Lower leg skin (tissue), 4 donors: ENCODE results near the gene SFXN2. TPM values are rescaled to one million over a fixed set of nuclear protein-coding genes. Genes with fewer than 3 reads are reported as not detected.
A peak's percentile ranks its signal among the peaks of the same experiment; 100 is the strongest.
"Not testable (repeated sequence)": the region's sequence is repeated elsewhere in the genome, so short reads cannot be mapped to it uniquely, and the experiment has no call there.

ENCODE experiments used
- DNase-seq, 2 donors: peaks; one replicate each; pipeline ENCODE4 v3.0.0-alpha.2; 2019; ENCODE audit warnings: low spot score in 2 of 2
- H3K4me3 ChIP-seq: fragments of 200-600 bp; sonication (generic); 2 replicates; pipeline ENCODE4 v1.5.1; 2017; ENCODE audit warnings: mild to moderate bottlenecking, low read depth; ENCODE audit not compliant: poor library complexity, severe bottlenecking
- POLR2A ChIP-seq, 2 donors: fragments of 450-650 bp; IDR thresholded peaks; one replicate each; pipeline ENCODE4 v1.6.1; 2016 to 2017; ENCODE audit warnings: antibody characterized with exemption in 2 of 2, mild to moderate bottlenecking in 1 of 2, moderate library complexity in 1 of 2
- WGBS, 2 donors: methylation state at CpG; one replicate each; pipeline ENCODE4 v1.1.5; 2018; 5-methylcytosine and 5-hydroxymethylcytosine counted together
- intact Hi-C: fragments of 100-400 bp; cut with DNase I; formaldehyde crosslinking; loops from one replicate; pipeline ENCODE4 v1.15.0; 2023; ENCODE audit warnings: low total_unique reads
- total RNA-seq, 4 donors: library from RNA; depleted of rRNA; stranded (reverse); fragments of >200 nt; gene quantifications; one replicate each; pipeline ENCODE4 v1.1.0, GENCODE V29; 2016
- TF ChIP-seq, protein P1 (sequence below), 3 donors: fragments of 450-650 bp; IDR thresholded peaks; one replicate each; pipeline ENCODE4 v1.5.1; 2016; ENCODE audit warnings: antibody characterized with exemption in 3 of 3, mild to moderate bottlenecking in 3 of 3, moderate library complexity in 2 of 3

Gene SFXN2
- total RNA-seq, 4 donors from 2014 or later: 0.46 to 4.7 (median 1.1) TPM

DNA sequence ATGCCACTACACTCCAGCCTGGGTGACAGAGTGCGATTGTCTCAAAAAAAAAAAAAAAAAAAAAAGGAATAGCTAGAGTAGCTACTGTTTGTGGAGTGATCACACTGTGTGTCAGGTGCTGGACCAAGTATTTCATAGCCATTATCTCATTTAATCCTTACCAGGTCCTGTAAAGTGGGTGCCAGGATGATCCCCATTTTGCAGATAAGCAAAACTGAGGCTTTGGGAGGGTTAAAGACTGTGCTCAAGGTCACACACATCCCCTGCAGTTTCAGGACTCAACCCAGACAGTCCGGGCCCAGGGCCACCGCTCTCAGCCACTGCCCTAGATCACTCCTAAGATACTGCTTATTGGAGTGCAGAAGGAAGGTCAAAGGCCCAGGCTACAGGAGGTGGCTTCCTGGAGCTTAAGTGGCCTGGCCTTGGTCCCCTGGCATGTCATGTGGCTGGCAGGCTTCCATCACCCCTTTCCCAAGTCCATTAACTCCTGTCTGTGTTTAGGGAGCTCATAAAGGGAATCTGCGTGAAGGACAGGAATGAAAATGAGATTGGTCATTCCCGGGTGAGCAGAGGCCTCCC lies 16.9 kb downstream of the SFXN2 start:
- H3K4me3 ChIP-seq: no peak overlapping the region

DNA sequence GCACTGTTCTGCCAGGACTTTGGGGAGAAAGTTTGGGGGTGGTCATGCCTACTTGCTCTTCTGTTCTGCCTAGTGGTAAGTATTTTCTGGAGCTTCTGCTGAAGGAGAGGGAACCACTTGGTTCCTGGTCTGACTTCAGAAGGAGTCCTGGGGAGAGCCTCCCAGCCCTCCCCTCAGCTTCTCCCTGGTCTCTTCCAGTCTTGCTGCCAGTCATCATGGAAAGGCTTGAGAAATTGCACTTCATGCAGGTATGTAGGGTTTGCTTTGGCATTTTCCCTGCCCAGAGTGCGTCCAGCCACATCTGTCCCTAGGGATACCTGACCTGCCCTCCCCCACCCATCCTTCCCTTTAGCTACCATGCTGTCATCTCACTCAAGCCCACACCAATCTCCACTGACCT lies 18.2 kb downstream of the SFXN2 start:
- H3K4me3 ChIP-seq: no peak overlapping the region
- no peak for DNase-seq
- intact Hi-C loops: no loop called here
- TF ChIP-seq, protein P1, sequence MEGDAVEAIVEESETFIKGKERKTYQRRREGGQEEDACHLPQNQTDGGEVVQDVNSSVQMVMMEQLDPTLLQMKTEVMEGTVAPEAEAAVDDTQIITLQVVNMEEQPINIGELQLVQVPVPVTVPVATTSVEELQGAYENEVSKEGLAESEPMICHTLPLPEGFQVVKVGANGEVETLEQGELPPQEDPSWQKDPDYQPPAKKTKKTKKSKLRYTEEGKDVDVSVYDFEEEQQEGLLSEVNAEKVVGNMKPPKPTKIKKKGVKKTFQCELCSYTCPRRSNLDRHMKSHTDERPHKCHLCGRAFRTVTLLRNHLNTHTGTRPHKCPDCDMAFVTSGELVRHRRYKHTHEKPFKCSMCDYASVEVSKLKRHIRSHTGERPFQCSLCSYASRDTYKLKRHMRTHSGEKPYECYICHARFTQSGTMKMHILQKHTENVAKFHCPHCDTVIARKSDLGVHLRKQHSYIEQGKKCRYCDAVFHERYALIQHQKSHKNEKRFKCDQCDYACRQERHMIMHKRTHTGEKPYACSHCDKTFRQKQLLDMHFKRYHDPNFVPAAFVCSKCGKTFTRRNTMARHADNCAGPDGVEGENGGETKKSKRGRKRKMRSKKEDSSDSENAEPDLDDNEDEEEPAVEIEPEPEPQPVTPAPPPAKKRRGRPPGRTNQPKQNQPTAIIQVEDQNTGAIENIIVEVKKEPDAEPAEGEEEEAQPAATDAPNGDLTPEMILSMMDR (IDR thresholded peaks at IDR 0.05): no peak
- no peak for TF ChIP-seq POLR2A (IDR thresholded peaks at IDR 0.05)
- WGBS, 2 donors: 67 to 93% methylated on average over 1 of the region's 1 CpG

More for the DNA sequence above, 16.9 kb downstream of the SFXN2 start:
- TF ChIP-seq, protein P1 (IDR thresholded peaks at IDR 0.05): no peak
- TF ChIP-seq POLR2A (IDR thresholded peaks at IDR 0.05): no peak
- DNase-seq: no peak
- intact Hi-C loops: no loop called here
- WGBS, 2 donors: 77 to 85% methylated on average over 5 of the region's 5 CpGs

DNA sequence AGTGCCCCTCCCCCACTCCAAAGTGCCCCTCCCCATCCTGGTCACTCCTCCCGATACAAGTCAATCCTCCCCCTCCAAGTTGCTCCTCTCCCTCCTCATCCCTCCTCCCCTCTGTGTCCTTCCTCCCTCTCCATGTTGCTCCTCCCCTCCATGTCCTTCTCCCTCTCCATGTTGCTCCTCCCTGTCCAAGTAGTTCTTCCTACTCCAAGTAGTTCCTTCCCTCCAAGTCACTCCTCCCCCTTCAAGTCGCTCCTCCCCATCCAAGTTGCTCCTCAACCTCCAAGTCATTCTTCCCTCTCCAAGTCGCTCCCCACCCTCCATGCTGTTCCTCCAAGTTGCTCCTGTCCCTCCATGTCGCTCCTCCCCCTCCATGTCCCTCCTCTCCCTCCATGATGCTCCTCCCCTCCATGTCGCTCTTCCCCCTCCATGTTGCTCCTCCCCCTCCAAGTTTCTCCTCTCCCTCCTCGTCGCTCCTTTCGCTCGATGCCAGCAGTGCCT lies 20.7 kb downstream of the SFXN2 start:
- intact Hi-C loops: no loop called here
- no peak overlapping the region for H3K4me3 ChIP-seq
- peak in 1 of 2 donors; percentile 40 for DNase-seq
- WGBS, 2 donors: 70 to 71% methylated on average over 9 of the region's 9 CpGs
- no peak for TF ChIP-seq POLR2A (IDR thresholded peaks at IDR 0.05)
- TF ChIP-seq, protein P1 (IDR thresholded peaks at IDR 0.05): no peak

DNA sequence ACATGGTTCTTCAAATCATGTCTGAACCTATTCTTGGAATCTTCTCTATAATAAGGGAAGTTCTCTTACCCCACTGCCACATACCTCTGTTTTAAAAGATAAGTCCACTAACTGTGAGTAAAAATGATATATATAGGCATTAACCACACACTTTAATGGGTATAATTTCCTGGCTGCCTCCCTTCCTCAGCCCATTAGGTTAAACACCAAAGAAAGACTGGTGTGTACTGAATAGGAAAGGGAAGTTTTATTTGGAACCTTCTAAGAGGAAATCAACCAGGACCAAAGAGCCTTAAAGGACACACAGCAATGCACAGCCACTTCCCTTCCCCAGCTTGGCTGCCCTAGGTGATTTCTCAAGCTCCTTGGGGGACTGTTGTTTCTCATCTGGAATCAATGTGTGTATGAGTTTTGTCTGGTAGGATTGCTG lies 24.3 kb downstream of the SFXN2 start:
- DNase-seq: no peak
- intact Hi-C loops: no loop called here
- no peak overlapping the region for H3K4me3 ChIP-seq
- TF ChIP-seq, protein P1 (IDR thresholded peaks at IDR 0.05): no peak
- no peak for TF ChIP-seq POLR2A (IDR thresholded peaks at IDR 0.05)

DNA sequence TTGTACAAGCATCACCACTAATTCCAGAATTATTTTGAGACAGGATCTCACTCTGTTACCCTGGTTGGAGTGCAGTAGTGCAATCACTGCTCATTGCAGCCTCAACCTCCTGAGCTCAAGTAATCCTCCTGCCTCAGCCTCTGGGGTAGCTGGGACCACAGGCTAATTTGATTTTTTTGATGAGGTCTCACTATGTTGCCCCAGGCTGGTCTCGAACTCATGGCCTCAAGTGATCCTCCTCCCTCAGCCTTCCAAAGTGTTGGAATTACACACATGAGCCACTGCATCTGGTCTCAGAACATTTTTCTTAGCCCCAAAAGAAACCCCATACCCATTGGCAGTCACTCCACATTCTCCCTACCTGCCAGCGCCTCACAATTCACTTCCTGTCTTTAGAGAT lies 25.8 kb downstream of the SFXN2 start:
- H3K4me3 ChIP-seq: no peak overlapping the region
- TF ChIP-seq, protein P1 (IDR thresholded peaks at IDR 0.05): no peak
- TF ChIP-seq POLR2A (IDR thresholded peaks at IDR 0.05): no peak
- intact Hi-C loops: no loop called here
- WGBS, 2 donors: 81% methylated on average over 2 of the region's 2 CpGs
- DNase-seq: no peak

DNA sequence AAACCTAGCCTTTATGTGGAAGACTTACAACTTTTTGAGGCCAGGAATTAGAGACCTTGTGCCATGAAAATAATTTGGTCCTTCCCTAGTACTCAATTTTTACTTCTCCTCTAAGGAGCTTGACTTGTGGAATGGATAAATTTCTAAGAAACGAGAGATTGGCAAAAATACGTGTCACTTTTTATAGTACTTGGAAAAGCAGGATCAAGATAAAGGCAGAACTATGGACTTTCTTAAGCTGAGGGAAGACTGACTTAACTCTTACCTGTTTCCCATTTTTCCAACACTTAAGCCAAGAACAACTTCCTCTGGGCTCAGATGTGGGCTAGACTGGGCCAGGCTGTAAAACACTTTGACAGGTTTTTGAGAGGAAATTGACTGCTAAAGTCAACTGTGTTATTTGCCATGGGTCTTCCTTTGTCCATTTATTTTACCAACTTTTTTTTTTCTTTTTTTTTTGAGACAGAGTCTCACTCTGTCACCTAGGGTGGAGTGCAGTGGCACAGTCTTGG lies 27.3 kb downstream of the SFXN2 start:
- 67 to 72% methylated on average over 2 of the region's 2 CpGs for WGBS, 2 donors
- TF ChIP-seq POLR2A (IDR thresholded peaks at IDR 0.05): no peak
- TF ChIP-seq, protein P1 (IDR thresholded peaks at IDR 0.05): no peak
- no peak for DNase-seq
- intact Hi-C loops: no loop called here
- no peak overlapping the region for H3K4me3 ChIP-seq

DNA sequence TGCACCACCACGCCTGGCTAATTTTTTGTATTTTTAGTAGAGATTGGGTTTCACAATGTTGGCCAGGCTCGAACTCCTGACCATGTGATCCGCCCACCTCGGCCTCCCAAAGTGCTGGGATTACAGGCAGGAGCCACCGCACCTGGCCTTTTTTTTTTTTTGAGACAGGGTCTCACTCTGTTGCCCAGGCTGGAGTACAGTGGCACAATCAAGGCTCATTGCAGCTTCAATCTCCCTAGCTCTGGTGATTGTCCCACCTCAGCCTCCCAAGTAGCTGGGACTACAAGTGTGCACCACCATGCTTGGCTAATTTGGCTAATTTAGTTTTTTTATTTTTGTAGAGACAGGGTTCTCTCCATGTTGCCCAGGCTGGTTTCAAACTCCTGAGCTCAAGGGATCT lies 27.9 kb downstream of the SFXN2 start:
- H3K4me3 ChIP-seq, intact Hi-C loops, DNase-seq: not testable (repeated sequence)
- WGBS, 2 donors: 84 to 91% methylated on average over 5 of the region's 5 CpGs
